GM23338 (cell line): ENCODE measurements around the gene TMUB1.

Experiments
- EZH2 ChIP-seq: fragments of 200-600 bp; sonication (generic); IDR thresholded peaks from one replicate; pipeline ENCODE4 v1.8.0; 2017; ENCODE audit warnings: antibody characterized with exemption, mild to moderate bottlenecking, low read depth; ENCODE audit not compliant: unreplicated experiment
- POLR2AphosphoS5 ChIP-seq: IDR thresholded peaks from 2 replicates; pipeline ENCODE4 v1.6.1; 2016; ENCODE audit warnings: antibody characterized with exemption, low read depth
- TF ChIP-seq, protein P1 (sequence below): IDR thresholded peaks from one replicate; pipeline ENCODE4 v1.6.1; 2018; ENCODE audit warnings: antibody characterized with exemption; ENCODE audit not compliant: unreplicated experiment

DNA sequence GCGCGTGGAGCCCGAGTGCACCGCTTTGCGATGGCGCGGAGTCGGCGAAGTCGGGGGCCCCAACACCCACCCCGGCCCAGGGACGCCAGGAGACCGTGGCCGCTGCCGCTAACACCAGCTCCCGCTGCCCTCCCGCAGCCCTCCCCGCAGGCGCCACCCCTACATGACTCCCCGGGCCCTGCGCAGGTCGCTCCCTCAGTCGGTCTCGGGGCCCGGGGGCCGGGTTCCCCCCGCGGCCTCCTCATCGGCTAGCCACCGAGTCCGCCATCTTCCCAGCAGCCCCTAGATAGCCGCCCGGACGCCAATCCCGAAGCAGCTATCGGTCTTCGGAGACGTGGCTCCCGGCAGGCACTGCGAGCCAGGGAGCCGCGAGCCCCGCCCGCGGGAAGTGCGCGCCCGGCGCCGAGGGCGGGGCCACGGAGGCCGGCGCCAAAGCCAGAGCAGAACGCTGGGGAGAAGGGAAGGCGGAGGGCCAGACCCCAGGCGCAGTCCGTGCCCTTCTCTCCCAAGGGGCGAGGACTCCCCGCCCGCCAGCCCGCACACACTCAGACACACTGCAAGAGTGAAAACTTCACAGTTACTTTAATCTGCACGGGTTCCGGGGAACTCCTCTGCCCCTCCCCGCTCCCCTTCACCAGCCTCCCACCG lies 2.6 kb downstream of the TMUB1 start, which contains the start of gene FASTK:
- TF ChIP-seq POLR2AphosphoS5 (peak; percentile 79), EZH2 (no peak)
- TF ChIP-seq, protein P1, sequence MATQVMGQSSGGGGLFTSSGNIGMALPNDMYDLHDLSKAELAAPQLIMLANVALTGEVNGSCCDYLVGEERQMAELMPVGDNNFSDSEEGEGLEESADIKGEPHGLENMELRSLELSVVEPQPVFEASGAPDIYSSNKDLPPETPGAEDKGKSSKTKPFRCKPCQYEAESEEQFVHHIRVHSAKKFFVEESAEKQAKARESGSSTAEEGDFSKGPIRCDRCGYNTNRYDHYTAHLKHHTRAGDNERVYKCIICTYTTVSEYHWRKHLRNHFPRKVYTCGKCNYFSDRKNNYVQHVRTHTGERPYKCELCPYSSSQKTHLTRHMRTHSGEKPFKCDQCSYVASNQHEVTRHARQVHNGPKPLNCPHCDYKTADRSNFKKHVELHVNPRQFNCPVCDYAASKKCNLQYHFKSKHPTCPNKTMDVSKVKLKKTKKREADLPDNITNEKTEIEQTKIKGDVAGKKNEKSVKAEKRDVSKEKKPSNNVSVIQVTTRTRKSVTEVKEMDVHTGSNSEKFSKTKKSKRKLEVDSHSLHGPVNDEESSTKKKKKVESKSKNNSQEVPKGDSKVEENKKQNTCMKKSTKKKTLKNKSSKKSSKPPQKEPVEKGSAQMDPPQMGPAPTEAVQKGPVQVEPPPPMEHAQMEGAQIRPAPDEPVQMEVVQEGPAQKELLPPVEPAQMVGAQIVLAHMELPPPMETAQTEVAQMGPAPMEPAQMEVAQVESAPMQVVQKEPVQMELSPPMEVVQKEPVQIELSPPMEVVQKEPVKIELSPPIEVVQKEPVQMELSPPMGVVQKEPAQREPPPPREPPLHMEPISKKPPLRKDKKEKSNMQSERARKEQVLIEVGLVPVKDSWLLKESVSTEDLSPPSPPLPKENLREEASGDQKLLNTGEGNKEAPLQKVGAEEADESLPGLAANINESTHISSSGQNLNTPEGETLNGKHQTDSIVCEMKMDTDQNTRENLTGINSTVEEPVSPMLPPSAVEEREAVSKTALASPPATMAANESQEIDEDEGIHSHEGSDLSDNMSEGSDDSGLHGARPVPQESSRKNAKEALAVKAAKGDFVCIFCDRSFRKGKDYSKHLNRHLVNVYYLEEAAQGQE, result no peak
